B cell (primary cell): Measurements from ENCODE around the gene FILIP1. TPM values are rescaled to one million over a fixed set of nuclear protein-coding genes. Genes with fewer than 3 reads are reported as not detected.

Source experiments
- ATAC-seq: fragments of 200-7000 bp; cut with Tn5 transposase; one replicate; pipeline ENCODE4 v1.10.0; 2021; ENCODE audit warnings: low read depth, mild to moderate bottlenecking, moderate number of reproducible peaks, moderate library complexity
- CTCF ChIA-PET: fragments of 350-600 bp; sonication (Branson Sonifier 250); formaldehyde crosslinking; loops from one replicate; lab custom pipeline; 2021; ENCODE audit warnings: antibody characterized with exemption, inconsistent platforms; lab: Charles Lee
- POLR2A ChIA-PET: fragments of 350-600 bp; sonication (Branson Sonifier 250); formaldehyde crosslinking; loops from one replicate; lab custom pipeline; 2021; ENCODE audit warnings: antibody characterized with exemption; lab: Charles Lee
- DNase-seq: peaks from one replicate; pipeline ENCODE4 v3.0.0; 2013
- H2AFZ ChIP-seq: 2 replicates; pipeline ENCODE4 v1.6.1; 2012; ENCODE audit warnings: mild to moderate bottlenecking, low read depth, low read length; ENCODE audit not compliant: insufficient read depth, poor library complexity, severe bottlenecking
- H3K27ac ChIP-seq, 2 donors: 1 replicate in 1 of 2; 2 replicates in 1 of 2; pipeline ENCODE4 v1.5.1; 2012 to 2013; ENCODE audit warnings: low read length in 2 of 2, mild to moderate bottlenecking in 2 of 2, moderate library complexity in 1 of 2
- H3K27me3 ChIP-seq, 4 experiments: fragments of 200-600 bp in 1 of 4; sonication (generic) in 1 of 4; replicated peaks in 1 of 4; 1 replicate in 2 of 4; 2 replicates in 2 of 4; pipeline versions ENCODE4 v1.6.1 to v1.7.0; 2013 to 2016; ENCODE audit warnings: low read length in 3 of 4, mild to moderate bottlenecking in 2 of 4, mixed read lengths in 1 of 4, moderate library complexity in 1 of 4; ENCODE audit not compliant: insufficient read depth in 4 of 4, control insufficient read depth in 3 of 4; ENCODE audit errors: control extremely low read depth in 1 of 4
- H3K36me3 ChIP-seq, 2 experiments: replicated peaks in 1 of 2; 1 replicate in 1 of 2; 2 replicates in 1 of 2; pipeline versions ENCODE4 v1.6.1 to v1.7.1; 2013; ENCODE audit warnings: low read length in 1 of 2; ENCODE audit not compliant: insufficient read depth in 2 of 2, control insufficient read depth in 1 of 2; ENCODE audit errors: control extremely low read depth in 1 of 2, extremely low read depth in 1 of 2
- H3K4me1 ChIP-seq, 2 donors: fragments of 200-600 bp in 1 of 2; sonication (generic) in 1 of 2; 1 replicate in 1 of 2; 2 replicates in 1 of 2; pipeline versions ENCODE4 v1.5.1 to v1.6.1; 2013 to 2017; ENCODE audit warnings: low read length in 2 of 2; ENCODE audit not compliant: control insufficient read depth in 2 of 2, insufficient read depth in 2 of 2
- H3K4me2 ChIP-seq: replicated peaks from 2 replicates; pipeline ENCODE3; 2012; ENCODE audit warnings: mild to moderate bottlenecking, low read depth, low read length; ENCODE audit not compliant: poor library complexity, severe bottlenecking
- H3K4me3 ChIP-seq, 5 experiments: fragments of 200-600 bp in 1 of 5; sonication (generic) in 1 of 5; 1 replicate in 3 of 5; 2 replicates in 2 of 5; pipeline versions ENCODE4 v1.5.1 to v1.7.0; 2011 to 2016; ENCODE audit warnings: low read length in 4 of 5, mild to moderate bottlenecking in 4 of 5, low read depth in 2 of 5, control low read depth in 1 of 5, moderate library complexity in 1 of 5; ENCODE audit not compliant: insufficient read depth in 1 of 5; ENCODE audit errors: control extremely low read depth in 1 of 5, extremely low read depth in 1 of 5
- H3K79me2 ChIP-seq: fragments of 200-600 bp; sonication (generic); one replicate; pipeline ENCODE4 v1.6.0; 2016; ENCODE audit warnings: low read length; ENCODE audit not compliant: control insufficient read depth, insufficient read depth
- H3K9ac ChIP-seq: fragments of 200-600 bp; sonication (generic); 2 replicates; pipeline ENCODE4 v1.6.1; 2017; ENCODE audit warnings: mild to moderate bottlenecking, low read length, moderate library complexity
- H3K9me3 ChIP-seq, 3 donors: one replicate each; pipeline versions ENCODE4 v1.6.1 to v1.7.1; 2013; ENCODE audit warnings: low read length in 2 of 3; ENCODE audit not compliant: control insufficient read depth in 2 of 3, insufficient read depth in 1 of 3; ENCODE audit errors: control extremely low read depth in 1 of 3
- H4K20me1 ChIP-seq: 2 replicates; pipeline ENCODE4 v1.6.0; 2012; ENCODE audit warnings: mild to moderate bottlenecking, low read length; ENCODE audit not compliant: insufficient read depth, control insufficient read depth, poor library complexity, severe bottlenecking
- H3K27ac Mint-ChIP-seq: one replicate; pipeline ENCODE4 v1.8.0; 2021; ENCODE audit warnings: mixed read lengths
- H3K27me3 Mint-ChIP-seq: one replicate; pipeline ENCODE4 v1.8.0; 2021; ENCODE audit warnings: mixed read lengths
- H3K4me1 Mint-ChIP-seq: one replicate; pipeline ENCODE4 v1.8.0; 2021; ENCODE audit warnings: mixed read lengths
- H3K4me3 Mint-ChIP-seq: one replicate; pipeline ENCODE4 v1.8.0; 2021; ENCODE audit warnings: mixed read lengths
- H3K9me3 Mint-ChIP-seq: one replicate; pipeline ENCODE4 v1.8.0; 2022; ENCODE audit warnings: mixed read lengths; ENCODE audit not compliant: insufficient read depth
- CTCF ChIP-seq: fragments of 200-600 bp; IDR thresholded peaks from one replicate; pipeline ENCODE4 v1.8.0; 2022; ENCODE audit warnings: antibody characterized with exemption, mild to moderate bottlenecking
- EZH2 ChIP-seq: IDR thresholded peaks from 2 replicates; pipeline ENCODE4 v1.6.1; 2012; ENCODE audit warnings: borderline replicate concordance, low read depth, mild to moderate bottlenecking, moderate library complexity, low read length; ENCODE audit not compliant: insufficient read depth, poor library complexity, severe bottlenecking
- WGBS: methylation state at CpG from one replicate; pipeline ENCODE4 v1.1.5; 2013; ENCODE audit warnings: missing lambda C conversion rate; ENCODE audit not compliant: insufficient coverage; 5-methylcytosine and 5-hydroxymethylcytosine counted together
- intact Hi-C: fragments of 100-400 bp; cut with micrococcal nuclease; formaldehyde crosslinking; loops from one replicate; pipeline ENCODE4 v1.10.0; 2022
- polyA plus RNA-seq: library from polyadenylated mRNA; depleted of rRNA; stranded (reverse); fragments of >200 nt; gene quantifications from 2 replicates; pipeline ENCODE4 v1.2.3, GENCODE V29; 2012
- total RNA-seq, 2 donors: library from RNA; stranded (reverse); fragments of 120-200 nt in 1 of 2; gene quantifications; 1 replicate in 1 of 2; 2 replicates in 1 of 2; pipeline versions ENCODE4 v1.2.3 to v1.2.4, GENCODE V29; 2013 to 2022

The FILIP1 gene
- total and polyA plus RNA-seq, 2 donors (not counting 1 experiment from before 2014, with no cell fraction given), result not detected

GRCh38 chr6:75284632-75285282 lies 208.8 kb downstream of the FILIP1 start, which contains the start of gene TMEM30A:
Gene TMEM30A, minus strand, starts transcription at chr6:75284792. Its CDS starts 154 bp downstream, at chr6:75284638.
- no peaks in the 10 kb centered on the region for H3K36me3 ChIP-seq
- peak; percentile 96 for ATAC-seq
- peak within 1 kb of the TSS; percentile 76 to 96 (median 92) for H3K4me3 ChIP-seq
- peaks cover 15 to 28% of the 10 kb centered on the region in 2 donors for H3K4me1 ChIP-seq
- DNase-seq, result peak; percentile 98
- peak within 1 kb of the TSS; percentile 91 for H3K9ac ChIP-seq
- CTCF ChIA-PET, result interaction anchor here (0.8 to 2.5 kb wide), 6 partner anchors 12 to 76 kb away, joined by 3 to 8 read pairs (median 7); partner anchors contain the start of gene COX7A2
- H3K79me2 ChIP-seq, result peaks cover 81% of the 10 kb centered on the region
- H3K27me3 ChIP-seq, result no peaks in the 10 kb centered on the region
- H3K4me3 Mint-ChIP-seq, result no peak within 1 kb of the TSS
- no peaks in the 10 kb centered on the region for H3K9me3 Mint-ChIP-seq
- POLR2A ChIA-PET, result interaction anchor here (0.5 to 2.1 kb wide), 4 partner anchors 41 to 1769 kb away, joined by 3 to 11 read pairs (median 3); partner anchors contain the start of genes COX7A2, SENP6 and SLC17A5
- H2AFZ ChIP-seq, result peak within 1 kb of the TSS; percentile 77
- H3K4me1 Mint-ChIP-seq, result peaks cover 23% of the 10 kb centered on the region
- peak within 1 kb of the TSS; percentile 89 for H3K4me2 ChIP-seq
- TF ChIP-seq EZH2 (no peak), CTCF (no peak)
- H4K20me1 ChIP-seq, result peaks cover 9% of the 10 kb centered on the region
- H3K27me3 Mint-ChIP-seq, result no peaks in the 10 kb centered on the region
- under 1% methylated on average over 51 of the region's 55 CpGs for WGBS
- intact Hi-C loops, result loop anchor here (1.0 to 10.0 kb wide), 6 partner anchors 13 to 1820 kb away; partner anchors contain the start of genes COX7A2 and MTO1
- no peak within 1 kb of the TSS for H3K27ac Mint-ChIP-seq
- H3K27ac ChIP-seq, result peak within 1 kb of the TSS; percentile 78 to 94
- no peaks in the 10 kb centered on the region for H3K9me3 ChIP-seq
